Measurements from ENCODE around the gene AMN1.
"Not testable (repeated sequence)": the region's sequence is repeated elsewhere in the genome, so short reads cannot be mapped to it uniquely, and the experiment has no call there.

The AMN1 gene

DNA sequence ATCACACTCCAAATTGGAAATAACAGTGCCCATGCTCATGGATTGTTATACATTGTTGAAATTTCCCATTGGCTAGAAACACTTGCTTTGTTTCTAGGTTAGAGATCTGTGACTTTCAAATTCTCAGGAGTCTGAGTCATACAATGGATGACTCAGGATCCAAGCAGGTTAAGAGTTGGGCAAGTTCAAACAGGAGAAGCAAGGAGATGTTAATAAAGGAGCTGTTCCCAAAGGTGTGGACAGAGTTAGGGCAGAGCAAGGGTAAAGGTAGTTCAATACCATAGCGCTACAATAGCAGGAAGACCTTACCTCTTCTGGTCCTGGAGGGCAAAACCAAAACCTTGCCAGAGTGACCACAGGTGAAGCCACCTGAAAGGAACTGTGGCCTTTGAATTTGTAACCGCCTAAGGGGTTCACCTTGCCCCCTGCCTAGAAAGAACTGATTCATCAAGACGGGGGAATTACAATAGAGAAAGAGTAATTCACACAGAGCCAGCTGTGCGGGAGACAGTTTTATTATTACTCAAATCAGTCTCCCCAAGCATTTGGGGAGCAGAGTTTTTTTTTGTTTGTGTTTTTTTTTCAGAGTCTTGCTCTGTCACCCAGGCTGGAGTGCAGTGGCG is 4.2 kb upstream of the AMN1 start:
- no peak for DNase-seq

DNA sequence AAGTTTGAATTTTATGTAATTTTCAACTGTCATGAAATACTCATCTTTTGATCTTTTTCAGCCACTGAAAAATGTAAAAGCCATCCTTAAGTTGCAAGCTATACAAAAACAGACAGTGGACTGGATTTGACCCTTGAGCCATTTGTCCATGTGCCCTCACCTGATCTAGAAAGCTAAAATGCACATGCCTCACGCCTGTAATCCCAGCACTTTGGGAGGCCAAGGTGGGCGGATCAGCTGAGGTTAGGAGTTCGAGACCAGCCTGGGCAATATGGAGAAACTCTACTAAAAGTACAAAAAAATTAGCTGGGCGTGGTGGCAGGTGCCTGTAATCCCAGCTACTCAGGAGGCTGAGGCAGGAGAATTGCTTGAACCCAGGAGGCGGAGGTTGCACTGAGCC is 2.4 kb upstream of the AMN1 start:
- not testable (repeated sequence) for DNase-seq

- DNase-seq, result no peak
These were observed 884 bp upstream of the AMN1 start for GRCh38 chr12:31729705-31730104.

DNA sequence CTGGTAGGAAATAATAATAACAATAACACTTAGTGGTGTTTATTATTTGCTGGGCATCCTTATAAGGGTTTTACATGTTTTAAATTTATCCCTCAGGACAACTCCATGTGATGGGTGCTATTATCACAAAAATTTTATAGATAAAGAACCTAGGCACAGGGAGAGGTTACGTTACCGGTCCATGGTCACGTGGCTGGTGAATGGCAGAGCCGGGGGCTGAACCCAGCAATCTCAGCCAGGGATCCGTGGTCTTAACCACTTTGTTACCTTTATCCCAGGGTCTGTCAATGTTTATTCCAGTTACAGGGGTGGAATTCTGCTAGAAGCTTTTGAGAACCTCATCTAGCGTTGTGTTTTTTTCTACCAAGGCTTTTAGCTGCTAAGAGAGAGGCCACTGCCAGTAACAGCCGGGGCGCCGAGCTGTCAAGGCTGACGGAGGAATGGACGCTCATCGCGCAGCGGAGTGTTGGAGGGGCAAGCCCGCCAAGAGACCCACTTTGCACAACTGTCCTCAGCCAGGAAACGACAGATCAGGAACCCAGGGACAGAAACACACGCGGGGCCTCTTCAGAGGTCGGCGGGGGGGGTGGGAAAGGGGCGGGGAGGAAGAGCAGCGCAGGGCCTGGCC is 418 bp downstream of the AMN1 start:
- peak in 1 of 2 experiments; percentile 38 for DNase-seq

DNA sequence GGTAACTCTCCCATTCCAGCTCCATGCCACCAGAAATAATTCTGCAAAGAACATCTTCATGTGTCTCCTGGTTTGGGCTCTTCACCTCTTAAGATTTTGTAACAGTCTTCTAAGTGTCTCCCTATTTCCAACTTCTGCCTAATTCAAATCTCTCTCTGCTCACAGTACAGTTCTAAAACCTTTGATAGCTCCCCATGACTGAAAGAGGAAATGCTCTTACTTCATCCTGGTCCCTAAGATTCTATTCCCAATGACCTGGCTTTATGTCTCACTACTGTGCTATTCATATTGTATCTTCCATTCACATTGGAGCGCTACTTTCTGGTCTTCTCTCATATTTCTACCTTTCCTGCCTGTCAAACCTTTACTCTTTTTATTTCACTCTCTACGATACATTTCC is 1.6 kb downstream of the AMN1 start:
- no peak for DNase-seq

DNA sequence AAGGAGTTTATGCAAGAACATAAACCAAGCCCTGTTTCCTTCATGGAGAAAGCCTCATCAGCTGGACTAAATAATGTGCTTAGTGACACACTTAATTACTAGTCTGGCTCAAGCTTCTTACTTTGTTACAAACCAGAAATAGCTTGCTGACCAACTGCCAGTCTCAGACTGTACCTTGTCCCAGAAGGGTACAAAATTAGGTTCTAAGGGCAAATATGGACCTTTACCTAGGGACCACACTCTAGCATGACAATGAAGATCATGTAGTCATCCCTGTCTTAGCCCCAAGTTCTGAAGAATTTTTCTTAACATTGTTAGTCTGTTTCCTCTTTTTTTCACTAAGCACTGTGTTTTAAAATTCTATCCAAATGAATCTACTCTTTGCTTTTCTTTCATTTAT is 2.2 kb downstream of the AMN1 start:
- DNase-seq, result no peak

GRCh38 chr12:31724557-31724956 is 4.3 kb downstream of the AMN1 start:
- no peak for DNase-seq

- no peak for DNase-seq
These were observed 6.2 kb downstream of the AMN1 start for GRCh38 chr12:31722580-31722979.

GRCh38 chr12:31718542-31719198 is 10.2 kb downstream of the AMN1 start:
- not testable (repeated sequence) for DNase-seq

DNA sequence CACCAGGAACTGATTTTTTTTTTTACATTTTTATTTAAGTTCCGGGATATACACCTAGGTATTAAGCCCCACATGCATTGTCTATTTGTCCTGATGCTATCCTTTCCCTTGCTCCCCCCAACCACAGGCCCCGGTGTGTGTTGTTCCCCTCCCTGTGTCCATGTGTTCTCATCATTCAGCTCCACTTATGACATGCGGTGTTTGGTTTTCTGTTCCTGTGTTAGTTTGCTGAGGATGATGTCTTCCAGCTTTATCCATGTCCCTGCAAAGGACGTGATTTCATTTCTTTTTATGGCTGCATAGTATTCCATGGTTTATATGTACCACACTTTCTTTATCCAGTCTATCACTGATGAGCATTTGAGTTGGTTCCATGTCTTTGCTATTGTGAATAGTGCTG is 11.8 kb downstream of the AMN1 start:
- not testable (repeated sequence) for DNase-seq

GRCh38 chr12:31715283-31715825 is 13.5 kb downstream of the AMN1 start:
- DNase-seq, result no peak

DNA sequence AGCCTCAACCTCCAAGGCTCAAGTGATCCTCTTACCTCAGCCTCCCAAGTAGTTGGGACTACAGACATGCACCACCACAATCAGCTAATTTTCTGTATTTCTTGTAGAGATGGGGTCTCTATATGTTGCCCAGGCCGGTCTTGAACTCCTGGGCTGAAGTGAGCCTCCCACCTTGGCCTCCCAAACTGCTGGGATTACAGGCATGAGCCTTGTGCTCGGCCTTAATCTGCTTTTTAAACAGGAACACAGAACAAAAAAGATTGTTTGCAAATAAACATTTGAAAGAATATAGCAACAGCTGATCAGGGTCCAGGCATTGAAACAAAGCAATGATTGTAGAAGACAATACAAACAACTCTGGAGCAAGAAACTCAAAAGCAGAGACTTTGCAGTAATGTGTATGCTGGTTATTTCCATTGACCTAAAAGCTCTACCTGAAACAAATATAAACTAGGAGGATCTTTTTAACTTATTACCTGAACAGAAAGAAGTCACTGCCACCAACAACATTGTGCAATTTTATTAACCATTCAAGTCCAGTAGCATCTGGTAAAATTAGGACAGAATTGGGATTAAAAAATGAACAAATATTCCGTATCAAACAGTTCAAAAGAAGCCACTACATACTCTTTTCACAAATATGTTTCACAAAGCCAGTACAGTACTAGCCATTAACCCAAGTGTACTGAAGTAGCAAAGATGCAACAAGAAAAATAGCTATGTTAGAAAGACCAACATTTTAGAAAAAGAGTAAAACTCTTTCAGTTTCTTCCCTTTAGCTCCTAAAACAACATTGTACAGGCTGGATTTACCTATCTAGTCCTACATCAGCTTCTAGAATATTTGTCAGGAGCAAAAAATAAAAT is 14.2 kb downstream of the AMN1 start:
- no peak for DNase-seq

DNA sequence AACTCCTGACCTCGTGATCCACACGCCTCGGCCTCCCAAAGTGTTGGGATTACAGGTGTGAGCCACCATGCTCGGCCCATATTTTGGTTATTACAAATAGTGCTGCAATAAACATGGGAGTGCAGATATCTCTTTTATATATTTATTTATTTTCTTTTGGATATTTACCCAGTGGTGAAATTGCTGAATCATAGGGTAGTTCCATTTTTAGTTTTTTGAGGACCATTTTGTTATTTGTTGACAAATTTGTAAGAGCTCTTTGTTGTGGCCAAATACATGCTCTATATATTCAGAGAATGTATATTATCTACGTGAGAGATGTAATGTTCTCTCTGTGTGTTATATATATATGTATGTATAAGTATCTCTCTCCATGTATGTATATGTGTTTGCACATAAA is 15.9 kb downstream of the AMN1 start:
- no peak for DNase-seq

- no peak for DNase-seq
These were observed 18.6 kb downstream of the AMN1 start for GRCh38 chr12:31710021-31710818.

DNA sequence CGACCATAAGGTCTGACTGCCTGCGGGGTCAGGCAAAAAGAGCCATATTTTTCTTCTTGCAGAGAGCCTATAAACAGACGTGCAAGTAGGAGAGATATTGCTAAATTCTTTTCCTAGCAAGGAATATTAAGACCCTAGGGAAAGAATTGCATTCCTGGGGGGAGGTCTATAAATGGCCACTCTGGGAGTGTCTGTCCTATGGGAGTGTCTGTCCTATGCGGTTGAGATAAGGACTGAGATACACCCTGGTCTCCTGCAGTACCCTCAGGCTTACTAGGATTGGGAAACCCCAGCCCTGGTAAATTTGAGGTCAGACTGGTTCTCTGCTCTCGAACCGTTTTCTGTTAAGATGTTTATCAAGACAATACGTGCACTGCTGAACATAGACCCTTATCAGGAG is 20.7 kb downstream of the AMN1 start:
- DNase-seq, result not testable (repeated sequence)

- DNase-seq, result no peak
These were observed 23.2 kb downstream of the AMN1 start for GRCh38 chr12:31705621-31706020.

GRCh38 chr12:31702047-31702446 is 26.8 kb downstream of the AMN1 start:
- no peak for DNase-seq

GRCh38 chr12:31689921-31690320 is 38.9 kb downstream of the AMN1 start:
- not testable (repeated sequence) for DNase-seq

GRCh38 chr12:31687101-31687527 is 41.7 kb downstream of the AMN1 start:
- DNase-seq, result no peak

GRCh38 chr12:31685801-31686200 is 43.0 kb downstream of the AMN1 start:
- DNase-seq, result no peak

DNA sequence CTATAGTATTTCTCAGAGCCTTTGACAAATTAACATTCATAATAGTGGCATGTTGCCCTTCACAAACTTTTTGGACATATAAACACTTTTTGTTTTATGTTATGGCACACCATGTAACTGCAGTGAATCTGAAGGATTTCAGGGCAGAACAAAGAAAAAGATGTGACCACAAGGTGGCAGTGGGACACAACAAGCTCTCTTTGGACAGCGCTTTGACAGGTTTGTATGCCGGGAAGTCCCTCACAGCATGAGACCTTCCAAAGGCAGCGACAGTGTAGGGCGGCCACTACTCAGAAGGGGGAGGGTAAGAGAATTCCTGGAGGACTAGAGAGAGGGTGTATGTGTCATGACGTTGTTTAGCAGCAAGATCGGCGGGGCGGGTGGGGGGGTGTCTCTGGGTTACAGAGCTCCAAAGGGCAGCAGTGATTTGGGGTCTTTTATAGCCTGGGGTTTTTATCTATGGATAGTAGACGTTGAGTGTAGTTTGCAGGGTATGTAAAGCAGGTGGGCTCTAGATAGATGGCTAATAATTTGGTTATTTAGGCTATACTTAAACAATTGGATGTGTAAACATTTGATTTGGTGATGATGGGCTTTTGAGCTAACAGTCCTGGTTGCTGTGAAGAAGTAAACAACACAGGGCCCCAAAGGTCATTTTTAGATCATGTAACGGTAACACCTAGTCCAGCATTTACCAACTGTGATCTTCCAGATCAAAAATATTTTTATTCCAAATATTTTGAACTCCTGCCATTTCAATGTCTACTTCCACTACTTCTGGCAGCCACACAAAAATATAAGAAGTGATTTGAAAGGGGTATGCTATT is 46.5 kb downstream of the AMN1 start:
- peak; percentile 58 to 76 for DNase-seq

Measured in NCI-H1930 (cell line).